Prostate gland (tissue), 2 donors: ENCODE data around the gene SEMA3F.

ENCODE experiments used
- CTCF ChIP-seq, 4 experiments: fragments of 200-600 bp in 2 of 4; fragments of 450-650 bp in 2 of 4; sonication (generic) in 2 of 4; IDR thresholded peaks; 1 replicate in 3 of 4; 2 replicates in 1 of 4; pipeline ENCODE4 v1.5.1; 2016 to 2019; ENCODE audit warnings: antibody characterized with exemption in 4 of 4, mild to moderate bottlenecking in 2 of 4, moderate library complexity in 2 of 4
- POLR2A ChIP-seq: fragments of 450-650 bp; IDR thresholded peaks from one replicate; pipeline ENCODE4 v1.6.1; 2016; ENCODE audit warnings: antibody characterized with exemption, mild to moderate bottlenecking
- POLR2AphosphoS5 ChIP-seq: sonication (generic); formaldehyde crosslinking; IDR thresholded peaks from one replicate; pipeline ENCODE4 v1.6.1; 2017; ENCODE audit warnings: antibody characterized with exemption

DNA sequence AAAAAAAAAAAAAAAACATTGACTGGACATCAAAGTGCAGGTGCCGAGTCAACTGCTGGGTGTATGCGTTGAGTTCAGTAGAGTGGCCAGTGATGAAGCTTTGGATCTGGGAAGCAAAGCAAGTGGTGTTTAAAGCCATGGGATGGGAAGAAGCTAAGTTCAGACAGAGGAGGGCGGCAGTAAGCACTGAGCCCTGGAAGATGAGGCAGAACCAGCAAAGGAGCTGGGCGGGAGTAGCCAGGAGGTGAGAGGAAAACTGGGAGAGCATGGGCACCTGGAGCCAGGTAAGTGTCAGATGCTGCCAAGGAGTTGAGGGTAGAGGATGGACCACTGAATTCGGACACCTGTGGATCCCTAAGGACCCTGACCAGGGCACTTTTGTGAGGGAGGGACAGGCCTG, 69.5 kb downstream of the SEMA3F start:
- no peak for TF ChIP-seq CTCF (IDR thresholded peaks at IDR 0.05)
- no peak for TF ChIP-seq POLR2A
- TF ChIP-seq POLR2AphosphoS5: no peak
